Stimulated activated CD8-positive, alpha-beta memory T cell treated with anti-CD3 and anti-CD28 coated beads, Interleukin-4, amount 100 ng/mL, for 1 hour (primary cell): ENCODE results near the gene LYSMD1.
"Not testable (repeated sequence)": the region's sequence is repeated elsewhere in the genome, so short reads cannot be mapped to it uniquely, and the experiment has no call there.

ENCODE experiments used
- DNase-seq, 2 donors: peaks; one replicate each; pipeline ENCODE4 v3.0.0-alpha.2; 2020; ENCODE audit warnings: low read depth in 2 of 2, low spot score in 1 of 2

Gene LYSMD1, protein sequence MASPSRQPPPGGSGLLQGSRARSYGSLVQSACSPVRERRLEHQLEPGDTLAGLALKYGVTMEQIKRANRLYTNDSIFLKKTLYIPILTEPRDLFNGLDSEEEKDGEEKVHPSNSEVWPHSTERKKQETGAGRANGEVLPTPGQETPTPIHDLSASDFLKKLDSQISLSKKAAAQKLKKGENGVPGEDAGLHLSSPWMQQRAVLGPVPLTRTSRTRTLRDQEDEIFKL

DNA sequence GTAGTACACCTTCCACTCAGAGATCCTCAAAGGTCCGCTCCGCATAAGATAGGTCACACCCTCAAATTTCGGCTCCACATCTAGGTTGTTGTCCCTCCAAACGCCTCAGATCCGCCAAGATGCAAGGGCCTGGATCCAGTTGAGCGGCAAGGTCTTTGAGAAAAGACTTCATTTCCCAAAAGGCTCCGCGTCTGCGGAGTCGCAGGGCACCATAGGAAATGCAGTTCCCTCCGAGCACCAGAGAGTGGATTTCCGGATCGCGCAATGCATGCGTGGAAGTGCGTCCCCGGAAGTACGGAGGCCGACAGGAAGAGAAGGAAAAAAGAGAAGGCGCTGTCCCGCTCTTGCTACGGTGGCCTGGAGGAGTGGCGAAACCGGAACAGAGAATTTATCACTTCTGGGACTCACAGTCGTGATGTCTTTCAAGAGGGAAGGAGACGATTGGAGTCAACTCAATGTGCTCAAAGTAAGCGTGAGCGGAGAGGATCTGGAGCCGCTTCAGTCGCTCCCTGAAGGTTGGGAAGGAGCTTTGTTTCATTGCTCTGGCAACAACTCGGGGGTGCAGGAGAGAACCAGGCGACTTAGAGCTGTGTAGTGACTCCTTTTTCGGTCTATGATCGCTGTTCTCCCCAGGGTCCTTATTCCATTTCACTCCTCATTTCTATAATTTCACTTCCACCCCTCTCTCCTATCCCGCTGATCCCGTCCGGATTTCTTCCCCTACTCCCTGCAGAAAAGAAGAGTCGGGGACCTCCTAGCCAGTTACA, at the start of gene LYSMD1, which contains the start of gene SCNM1:
LYSMD1 (minus strand) TSS at position 165 of the 767 bp plus-strand sequence. CDS start 644 bp downstream, outside the sequence.
SCNM1 (plus strand) TSS at position 407 of the 767 bp plus-strand sequence; CDS start at position 416, 9 bp downstream.
- DNase-seq = peak; percentile 80 to 88

DNA sequence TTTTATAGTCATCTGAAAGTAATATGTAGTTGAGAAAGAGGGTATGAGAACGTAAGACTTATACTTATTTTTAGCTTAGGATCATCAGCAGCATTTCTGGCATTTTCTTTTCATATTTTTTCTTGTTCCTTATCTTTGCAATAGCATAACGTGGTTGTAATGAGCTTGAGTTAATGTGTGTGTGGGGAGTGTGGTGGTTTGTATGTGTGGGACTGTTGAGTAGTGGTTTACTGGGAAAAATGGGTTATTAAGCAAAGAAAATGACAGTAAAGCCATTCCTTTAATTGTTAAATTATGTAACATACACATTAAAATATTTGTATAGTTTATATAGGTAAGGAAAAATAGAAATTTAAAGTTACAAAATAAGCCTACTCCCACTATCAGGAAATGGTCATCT, 47.9 kb upstream of the LYSMD1 start:
- no peak for DNase-seq

DNA sequence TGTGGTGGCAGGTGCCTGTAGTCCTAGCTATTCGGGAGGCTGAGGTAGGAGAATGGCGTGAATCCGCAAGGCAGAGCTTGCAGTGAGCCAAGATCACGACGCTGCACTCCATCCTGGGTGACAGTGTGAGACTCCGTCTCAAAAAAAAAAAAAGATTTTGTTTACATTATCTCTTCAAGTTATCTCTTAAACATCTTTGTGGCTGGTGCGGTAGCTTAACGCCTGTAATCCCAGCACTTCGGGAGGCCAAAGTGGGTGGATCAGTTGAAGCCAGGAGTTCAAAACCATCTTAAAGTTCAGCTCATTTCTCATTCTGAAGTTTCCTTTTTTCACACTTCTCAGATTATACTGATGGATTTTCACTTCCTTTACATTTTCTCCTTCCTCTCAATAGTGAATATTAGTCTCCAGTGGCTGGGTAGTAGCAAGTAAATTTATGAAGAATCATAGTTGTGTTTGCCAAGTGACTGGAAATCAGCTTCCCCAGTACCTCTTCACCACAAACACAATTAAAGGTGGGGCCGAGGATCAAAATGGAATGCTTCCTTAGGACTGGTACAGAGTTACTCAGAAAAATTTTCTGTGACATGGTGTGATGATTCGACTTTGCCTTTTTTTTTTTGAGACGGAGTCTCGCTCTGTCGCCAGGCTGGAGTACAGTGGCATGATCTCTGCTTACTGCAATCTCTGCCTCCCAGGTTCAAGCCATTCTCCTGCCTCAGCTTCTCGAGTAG, 46.4 kb upstream of the LYSMD1 start:
- no peak for DNase-seq

DNA sequence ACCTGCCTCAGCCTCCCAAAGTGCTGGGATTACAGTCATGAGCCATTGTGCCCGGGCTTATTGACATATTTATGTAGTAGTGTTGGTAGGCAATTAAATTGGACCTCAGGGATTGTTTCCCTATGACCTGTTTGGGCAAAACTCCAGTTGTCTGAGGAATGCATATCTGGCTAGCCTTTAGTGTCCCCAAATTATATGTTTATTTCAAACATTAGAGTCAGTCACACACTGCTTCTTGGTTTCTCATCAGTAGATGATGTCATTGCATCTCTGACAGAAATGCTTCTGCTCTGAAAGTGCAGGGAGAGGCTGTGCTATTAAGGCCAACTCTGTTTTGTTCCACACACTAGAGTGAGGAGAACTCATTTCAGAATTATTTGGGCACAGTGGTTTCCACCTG, 45.1 kb upstream of the LYSMD1 start:
- no peak for DNase-seq

DNA sequence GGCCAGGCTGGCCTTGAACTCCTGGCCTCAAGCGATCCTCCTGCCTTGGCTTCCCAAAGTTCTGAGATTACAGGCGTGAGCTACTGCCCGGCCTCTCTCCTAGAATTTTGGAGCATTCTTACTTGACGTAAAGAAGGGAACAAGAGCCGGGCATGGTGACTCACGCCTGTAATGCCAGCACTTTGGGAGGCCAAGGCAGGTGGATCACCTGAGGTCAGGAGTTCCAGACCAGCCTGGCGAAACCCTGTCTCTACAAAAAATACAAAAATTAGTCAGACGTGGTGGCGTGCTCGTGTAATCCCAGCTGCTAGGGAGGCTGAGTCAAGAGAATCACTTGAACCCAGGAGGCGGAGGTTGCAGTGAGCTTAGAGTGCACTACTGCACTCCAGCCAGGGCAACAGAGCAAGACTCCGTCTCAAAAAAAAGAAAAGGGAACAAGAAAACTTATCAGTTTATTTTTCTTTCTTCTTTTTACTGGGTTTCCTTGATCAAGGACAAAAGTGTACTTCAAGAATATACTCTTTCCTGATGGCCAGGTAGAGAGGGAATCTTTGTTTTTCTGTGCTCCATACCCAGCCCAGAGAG, 39.8 kb upstream of the LYSMD1 start:
- not testable (repeated sequence) for DNase-seq

DNA sequence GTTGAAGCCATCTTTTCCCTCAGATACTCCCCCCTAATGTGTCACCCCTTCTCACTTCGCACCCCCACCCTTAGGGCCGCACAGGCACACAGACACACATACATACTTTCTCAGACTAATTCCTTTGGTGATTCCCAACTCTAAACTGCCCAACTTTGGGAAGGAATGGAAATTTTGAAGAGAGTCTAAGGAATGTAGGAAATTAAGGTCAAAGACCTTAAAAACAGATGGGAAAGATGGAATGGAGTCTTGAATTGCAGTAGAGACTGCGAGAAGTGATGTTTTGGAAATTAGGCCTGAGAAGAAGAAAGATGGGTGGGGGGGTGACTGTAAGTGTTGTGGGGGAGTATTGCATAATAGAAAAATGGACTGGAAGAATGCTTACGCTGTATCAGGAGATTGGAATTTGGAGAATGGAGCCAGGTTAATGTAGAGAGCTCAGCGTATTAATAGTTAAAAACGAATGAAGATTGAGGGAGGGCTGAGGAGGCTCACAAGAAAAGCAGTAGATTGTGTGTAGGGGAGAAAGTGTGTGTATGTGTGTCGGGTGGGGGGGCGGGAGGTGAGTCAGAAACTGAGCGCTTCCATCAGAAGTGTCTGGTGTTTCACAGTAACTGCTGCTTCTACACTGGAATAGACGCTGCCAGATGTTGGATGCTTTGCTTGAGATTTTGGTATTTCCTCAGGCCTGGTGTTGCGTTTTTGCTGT, 34.3 kb upstream of the LYSMD1 start:
- no peak for DNase-seq

DNA sequence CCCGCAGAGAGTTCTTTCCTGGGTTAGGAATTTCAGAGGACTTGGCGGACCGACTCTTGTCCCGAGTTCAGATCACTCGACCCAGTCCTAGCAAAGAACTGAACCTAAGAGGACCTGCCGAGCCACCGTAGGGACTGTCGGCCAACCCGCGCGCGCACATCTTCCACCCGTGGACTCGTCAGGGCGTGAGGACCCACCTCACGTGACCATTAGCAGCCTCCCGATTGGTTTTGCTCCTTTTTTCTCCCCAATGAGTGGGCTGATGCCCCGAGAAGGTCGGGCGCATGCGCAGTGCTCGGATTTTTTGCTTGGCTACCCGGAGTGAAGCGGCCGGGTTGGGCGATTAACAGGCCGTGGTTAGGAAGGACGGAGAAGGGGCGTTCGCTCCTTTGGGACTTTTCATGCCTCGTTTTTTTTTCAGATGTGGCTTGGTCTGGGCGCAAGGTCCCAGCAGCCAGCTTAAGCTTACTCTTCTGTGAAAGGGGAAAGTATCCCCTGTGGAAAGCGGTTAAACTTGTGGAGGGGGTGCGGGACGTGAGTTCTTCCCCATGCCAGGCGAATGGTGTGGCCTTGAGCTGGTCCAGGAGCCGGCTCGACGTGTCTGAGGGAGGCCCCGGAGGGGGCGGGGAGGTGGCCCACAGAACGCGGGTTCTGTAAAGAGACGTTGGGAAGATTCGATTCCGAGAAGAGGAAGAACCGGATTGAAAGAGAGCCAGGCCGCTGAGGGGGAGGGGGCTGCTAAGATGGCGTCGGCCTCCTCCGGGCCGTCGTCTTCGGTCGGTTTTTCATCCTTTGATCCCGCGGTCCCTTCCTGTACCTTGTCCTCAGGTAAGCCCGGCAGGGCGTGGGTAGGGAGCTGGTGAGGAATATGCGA, 32.8 kb upstream of the LYSMD1 start, which contains the start of gene PIP5K1A:
PIP5K1A (plus strand) TSS at position 299 of the 874 bp plus-strand sequence; CDS start at position 744, 445 bp downstream.
- DNase-seq = peak; percentile 99 to 100

DNA sequence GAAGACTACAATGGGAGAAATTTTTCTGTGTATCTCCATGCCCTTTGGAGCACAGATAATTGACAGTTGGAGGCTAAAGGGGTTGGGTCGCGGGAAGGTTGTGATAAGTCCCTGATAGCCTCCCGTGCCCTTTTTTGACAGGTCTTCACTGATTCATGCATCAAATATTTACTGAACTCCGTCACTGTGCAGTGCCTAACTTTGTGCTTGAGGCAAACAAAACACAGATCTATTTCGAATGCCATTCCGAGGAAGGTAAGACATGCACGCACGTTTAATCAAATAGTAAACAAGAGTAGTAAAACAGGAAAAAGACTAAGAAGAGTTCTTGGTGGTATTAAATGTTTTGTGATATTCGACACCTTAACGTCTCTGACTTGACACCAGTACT, 32.2 kb upstream of the LYSMD1 start:
- DNase-seq = no peak

DNA sequence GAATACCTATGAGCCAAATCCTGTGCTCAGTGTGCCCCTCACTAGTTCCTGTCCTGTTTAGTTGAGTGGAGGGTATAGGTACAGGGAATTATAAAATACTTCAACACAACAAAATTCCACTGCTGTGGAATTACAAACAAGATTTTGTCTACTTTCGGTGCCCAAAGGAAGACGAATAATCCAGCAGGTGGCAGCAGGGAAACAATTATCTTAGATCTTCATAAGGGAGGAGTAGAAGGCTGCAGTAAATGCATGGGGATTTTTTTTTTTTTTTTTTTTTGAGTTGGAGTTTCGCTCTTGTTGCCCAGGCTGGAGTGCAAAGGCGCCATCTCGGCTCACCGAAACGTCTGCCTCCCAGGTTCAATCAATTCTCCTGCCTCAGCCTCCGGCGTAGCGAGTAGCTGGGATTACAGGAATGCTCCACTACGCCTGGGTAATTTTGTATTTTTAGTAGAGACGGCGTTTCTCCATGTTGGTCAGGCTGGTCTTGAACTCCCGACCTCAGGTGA, 30.6 kb upstream of the LYSMD1 start:
- DNase-seq = no peak

DNA sequence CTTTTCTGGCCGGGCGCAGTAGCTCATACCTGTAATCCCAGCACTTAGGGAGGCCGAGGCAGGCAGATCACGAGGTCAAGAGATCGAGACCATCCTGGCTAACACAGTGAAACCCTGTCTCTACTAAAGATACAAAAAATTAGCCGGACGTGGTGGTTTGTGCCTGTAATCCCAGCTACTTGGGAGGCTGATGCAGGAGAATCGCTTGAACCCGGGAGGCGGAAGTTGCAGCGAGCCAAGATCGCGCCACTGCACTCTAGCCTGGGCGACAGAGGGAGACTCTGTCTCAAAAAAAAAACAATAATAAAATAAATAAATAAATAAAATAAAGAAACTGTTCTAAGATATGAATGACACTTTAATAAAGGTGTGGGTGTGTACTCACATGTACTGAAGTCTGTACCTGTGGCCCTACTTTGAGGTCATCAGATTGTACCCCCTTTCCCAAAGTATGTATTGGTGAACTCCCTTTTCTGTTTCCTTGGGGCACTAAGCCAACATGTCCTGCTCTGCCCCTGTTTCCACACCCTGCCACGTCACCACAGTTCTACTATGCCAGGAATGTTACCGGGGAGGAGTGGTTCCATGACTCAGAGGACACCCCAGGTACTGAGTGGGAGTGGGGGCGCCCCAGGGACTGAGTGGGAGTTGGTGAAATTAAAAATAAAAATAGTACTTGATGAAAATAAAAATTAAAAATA, 29.3 kb upstream of the LYSMD1 start:
- DNase-seq = not testable (repeated sequence)

DNA sequence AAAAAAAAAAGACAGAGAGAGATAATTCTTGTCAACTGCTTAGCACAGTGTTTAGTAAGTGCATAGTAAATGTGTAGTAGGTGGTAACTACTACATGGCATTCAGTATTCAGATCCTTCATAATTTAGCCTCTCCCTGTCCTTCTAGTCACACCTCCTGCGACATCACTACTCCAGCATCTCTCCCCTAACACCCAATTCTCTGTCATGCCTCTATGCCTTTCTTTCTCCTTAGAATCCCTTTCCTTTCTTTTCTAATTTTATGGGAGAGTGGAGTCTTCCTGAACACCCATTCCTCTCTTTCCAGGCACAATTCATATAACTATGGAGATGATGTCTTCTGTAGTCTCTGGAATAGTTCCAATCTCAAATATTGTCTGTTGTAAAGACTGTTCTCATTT, 28.2 kb upstream of the LYSMD1 start:
- DNase-seq = no peak

DNA sequence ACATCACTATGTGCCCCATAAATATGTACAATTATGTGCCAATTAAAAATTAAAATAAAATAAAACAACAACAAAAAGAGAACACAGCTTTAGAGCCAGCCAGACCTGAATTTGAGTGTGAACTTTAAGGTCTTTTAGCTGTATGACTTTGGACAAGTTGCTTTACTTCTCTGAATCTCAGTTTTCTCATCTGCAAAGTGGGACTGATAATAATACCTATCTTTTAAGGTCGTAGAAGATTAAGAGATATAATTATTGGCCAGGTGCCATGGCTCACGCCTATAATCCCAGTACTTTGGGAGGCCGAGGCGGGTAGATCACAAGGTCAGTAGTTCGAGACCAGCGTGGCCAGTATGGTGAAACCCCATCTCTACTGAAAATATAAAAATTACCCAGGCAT, 27.6 kb upstream of the LYSMD1 start:
- DNase-seq = no peak

DNA sequence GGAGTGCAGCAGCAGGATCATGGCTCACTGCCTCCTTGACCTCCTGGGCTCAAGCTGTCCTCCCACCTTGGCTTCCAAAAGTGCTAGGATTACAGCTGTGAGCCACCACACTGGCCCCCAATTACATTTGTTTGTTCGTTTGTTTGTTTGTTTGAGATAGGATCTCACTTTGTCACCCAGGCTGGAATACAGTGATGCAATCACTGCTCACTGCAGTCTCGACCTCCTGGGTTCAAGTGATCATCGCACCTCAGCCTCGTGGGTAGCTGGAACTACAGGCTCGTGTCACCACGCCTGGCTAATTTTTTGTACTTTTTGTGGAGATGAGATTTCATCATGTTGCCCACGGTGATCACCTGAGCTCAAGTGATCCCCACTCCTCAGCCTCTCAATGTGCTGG, 26.3 kb upstream of the LYSMD1 start:
- no peak for DNase-seq

DNA sequence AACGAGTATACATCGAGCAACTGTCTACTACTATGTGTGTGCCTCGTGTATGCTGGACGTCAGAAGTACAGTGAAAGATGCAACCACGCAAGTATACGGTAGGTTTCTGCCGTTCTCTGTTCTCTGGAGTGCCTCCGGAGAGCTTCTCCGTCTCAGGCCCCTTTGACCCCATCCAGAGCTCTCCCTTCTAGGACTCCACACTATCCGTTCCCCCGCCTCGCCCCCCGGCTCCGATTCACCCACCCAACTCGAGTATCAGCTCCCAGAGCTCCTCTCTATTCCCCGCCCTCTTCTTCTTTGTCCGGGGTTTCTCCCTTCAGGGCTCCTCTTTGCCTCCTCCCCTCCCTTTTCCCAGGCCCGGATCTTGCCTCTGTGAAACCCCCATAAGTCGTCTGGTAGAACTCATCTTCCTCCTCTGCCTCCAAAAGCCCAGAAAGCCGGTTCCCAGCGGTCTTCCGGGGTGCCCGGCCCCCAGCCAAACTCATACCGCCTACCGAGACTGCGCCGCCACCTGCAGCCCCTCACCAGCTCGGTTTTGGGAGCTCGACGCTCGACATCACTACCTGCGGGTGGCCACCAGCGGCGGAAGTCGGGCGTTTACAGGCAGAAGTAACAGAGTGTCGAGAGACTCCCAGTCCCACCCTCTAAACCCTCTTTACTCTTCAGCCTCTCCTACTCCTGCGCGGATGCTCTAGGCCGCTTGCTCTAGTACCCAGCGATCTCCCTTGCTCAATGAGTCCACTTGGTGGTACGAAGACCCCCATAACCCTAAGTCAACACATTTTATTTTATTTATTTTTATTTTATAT, 24.1 kb upstream of the LYSMD1 start, which contains the start of gene VPS72:
VPS72 (minus strand) TSS at position 561 of the 809 bp plus-strand sequence; CDS start at position 485, 76 bp downstream.
- peak; percentile 56 to 69 for DNase-seq

DNA sequence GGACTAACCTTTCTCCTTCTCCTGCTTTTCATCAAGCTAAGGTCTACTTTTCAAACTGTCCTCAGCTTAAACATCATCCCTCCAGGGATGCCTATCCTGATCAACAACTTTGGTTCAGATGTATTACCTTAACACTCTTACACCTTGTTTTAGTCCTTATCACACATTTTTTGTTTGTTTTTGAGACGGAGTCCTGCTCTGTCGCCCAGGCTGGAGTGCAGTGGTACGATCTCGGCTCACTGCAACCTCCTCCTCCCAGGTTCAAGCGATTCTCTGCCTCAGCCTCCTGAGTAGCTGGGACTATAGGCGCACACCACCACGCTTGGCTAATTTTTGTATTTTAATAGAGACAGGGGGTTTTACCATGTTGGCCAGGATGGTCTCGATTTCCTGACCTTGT, 23.0 kb upstream of the LYSMD1 start:
- DNase-seq = not testable (repeated sequence)

DNA sequence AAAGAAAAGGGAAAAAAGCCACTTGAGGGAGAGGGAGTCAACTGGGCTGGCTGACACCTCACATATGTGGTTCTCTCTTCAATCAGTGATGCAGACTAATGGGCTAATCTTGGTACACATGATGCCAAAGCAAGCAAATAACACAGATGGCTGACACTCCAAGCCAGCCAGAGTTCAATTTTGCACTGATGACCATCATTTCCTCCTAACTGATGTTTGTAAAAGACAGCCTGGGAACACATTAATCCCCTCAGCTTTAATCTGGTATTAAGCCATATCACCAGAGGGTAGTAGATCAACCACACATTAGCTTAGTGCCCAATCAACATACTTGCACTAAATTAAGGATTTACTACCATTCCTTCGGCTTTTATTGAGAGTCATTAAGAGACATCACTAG, 21.5 kb upstream of the LYSMD1 start:
- no peak for DNase-seq

DNA sequence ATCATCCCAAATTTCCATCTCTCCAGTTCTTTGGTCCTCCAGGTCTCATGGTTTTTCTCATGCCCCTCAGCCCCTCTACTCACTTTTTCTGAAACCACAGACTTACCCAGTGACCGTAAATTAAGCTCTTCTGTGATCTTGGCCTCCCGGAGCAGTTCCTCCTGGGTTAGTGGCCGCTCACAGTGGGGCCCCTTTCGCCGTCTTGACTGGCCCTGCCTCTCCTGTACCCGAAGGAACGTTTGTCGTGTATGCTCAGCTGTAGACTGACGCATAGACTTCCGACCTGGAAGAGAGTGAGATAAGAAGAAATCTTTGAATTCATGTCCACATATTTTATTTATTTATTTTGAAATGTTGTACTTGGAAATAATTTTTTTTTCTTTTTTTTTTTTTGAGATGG, 18.5 kb upstream of the LYSMD1 start:
- no peak for DNase-seq

DNA sequence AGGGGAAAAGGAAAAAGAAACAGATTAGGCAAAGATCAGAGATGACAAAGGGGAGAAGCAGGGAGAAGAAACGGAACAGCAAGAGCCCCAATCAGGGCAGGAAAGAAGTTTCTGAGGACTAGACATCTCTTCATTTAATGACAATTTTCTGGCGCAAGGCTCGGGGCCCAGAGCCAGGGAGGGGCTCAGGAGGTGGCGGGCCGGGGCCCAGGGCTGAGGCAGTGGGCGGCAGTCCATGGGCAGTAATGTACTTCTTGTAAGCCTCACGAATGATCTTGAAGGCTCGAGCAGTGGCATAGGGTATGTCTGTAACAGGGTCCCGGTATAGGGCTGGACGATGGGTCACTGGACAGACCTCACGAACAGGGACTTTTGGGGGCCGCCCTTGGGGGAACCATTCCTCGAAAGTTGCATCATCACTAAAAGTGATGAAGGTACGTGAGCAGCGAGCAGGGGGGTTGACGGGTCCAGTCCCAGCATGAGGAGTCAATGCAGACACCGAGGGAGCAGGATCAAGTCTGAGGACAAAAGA, 10.9 kb upstream of the LYSMD1 start:
- DNase-seq = no peak
